GM21367 (cell line): ENCODE measurements around the gene KIAA1614.

Experiments
- ATAC-seq: cut with Tn5 transposase; IDR thresholded peaks from one replicate; pipeline ENCODE4 v1.9.1; 2021; ENCODE audit not compliant: unreplicated experiment

Gene KIAA1614, protein sequence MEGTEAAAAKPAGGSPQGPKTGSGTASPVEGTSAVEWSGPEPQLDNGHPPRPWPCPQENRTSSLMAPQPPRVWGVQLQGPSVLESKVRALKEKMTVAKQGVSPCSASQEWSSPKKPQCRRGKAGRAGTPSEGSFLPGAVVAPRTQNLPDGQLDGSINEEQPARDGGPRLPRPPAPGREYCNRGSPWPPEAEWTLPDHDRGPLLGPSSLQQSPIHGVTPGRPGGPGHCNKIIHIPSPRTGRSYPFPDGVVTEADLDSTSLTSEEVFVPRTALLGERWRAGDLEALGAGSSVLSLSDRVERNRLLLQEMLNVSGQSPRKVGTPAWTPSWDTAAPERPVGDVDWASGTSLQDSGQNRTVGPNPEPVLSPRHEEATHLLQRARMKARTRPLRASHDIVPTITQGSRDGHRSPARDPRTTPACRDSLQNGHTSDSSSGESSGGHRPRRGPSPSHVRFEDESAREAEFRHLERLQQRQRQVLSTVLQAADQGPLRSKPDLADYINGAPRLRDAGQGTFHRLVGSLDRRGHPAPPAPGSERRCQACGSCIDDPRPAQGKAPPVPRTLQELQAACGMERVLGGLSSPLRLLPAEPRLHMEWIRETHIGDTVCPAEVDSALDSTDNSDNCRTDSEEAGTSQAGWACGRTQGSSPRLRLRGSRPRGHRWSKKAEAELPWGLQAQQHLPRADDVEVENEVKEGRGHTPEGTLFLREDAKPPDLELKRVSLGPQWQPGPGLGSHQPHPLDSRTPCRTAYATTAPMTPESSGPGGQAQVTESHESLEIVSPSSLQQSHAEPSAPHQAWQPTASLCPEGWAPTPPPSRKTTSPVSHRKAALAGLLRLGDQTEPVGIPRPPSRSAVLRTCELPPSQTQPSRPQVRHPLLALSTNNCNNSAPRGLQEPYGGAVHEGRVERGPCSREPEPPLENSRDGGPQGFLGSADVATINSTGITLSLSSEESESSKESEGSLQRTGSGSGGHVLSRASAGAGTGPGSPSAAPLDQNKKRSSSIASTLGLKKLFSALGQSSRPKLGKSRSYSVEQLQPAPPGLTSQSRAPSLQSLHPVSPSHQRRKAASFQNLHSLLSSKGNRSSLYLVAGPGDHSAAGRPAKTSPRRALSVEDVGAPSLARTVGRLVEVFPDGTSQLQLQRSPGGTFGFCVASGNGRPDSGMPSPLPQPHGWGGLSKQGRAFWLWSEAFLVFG

DNA sequence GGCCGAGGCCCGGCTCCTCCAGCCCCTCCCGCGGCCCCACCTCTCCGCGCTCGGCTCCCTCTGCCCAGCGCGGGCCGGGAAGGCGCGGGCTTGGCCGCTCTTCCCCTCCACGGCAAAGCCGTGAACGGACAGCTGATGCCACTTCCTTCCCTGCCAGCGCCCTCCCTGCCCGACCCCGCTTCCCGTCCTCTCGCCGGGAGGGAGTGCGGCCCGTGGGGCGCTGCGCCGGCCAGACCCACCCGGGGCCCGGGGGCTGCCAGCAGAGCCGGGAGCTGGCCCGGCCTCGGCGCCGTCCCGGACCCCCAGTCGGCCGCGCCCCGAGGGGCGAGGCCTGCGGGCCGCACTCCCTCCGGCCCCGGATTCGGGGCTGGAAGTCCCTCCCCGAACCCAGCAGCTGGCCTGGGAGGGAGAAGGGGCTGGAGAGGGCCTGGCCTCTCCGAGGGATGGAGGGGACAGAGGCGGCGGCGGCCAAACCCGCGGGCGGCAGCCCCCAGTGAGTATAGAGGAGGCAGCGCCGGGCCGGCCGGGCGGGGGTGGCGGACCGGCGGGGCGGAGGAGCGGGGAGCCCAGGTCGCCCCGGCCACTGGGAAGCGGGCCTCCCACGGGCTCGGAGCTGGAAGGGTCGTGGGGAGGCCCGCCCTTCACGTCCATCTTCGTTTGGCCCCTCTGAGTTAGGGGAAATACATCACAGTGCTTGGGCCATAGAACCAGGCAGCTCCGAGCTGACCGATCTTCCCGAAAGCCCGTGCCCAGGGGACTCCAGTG is at the start of gene KIAA1614:
Gene KIAA1614, plus strand, starts transcription at position 97 of the 765 bp plus-strand sequence. Its CDS starts 347 bp downstream, at position 444.
- no peak for ATAC-seq

DNA sequence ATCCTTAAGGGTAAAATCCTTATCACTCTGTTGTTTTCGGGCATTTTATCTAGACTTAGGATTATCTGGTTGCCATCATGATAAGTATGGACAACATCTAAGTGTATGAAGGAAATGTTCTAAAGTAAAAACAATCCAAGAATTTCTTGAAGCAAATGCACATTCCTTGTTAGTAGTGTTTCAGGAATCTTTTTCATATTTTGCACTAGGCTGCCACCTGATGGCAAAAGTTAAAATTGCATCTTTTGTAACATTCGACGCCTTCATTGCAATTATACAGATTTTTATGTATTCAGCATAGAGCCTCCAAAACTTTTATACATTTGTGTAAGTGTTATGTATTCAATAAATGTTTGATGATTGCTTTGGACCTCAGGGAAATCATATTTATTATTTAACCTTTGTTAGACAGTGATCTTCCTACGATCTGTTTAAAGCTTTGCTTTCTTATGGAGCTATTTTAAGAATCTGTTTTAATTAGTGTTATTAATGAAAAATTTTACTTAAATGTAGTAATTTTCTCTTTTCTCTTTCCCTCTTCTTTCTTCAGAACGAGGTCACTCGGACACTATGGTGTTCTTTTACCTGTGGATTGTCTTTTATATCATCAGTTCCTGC is 49.4 kb upstream of the KIAA1614 start:
- no peak for ATAC-seq

DNA sequence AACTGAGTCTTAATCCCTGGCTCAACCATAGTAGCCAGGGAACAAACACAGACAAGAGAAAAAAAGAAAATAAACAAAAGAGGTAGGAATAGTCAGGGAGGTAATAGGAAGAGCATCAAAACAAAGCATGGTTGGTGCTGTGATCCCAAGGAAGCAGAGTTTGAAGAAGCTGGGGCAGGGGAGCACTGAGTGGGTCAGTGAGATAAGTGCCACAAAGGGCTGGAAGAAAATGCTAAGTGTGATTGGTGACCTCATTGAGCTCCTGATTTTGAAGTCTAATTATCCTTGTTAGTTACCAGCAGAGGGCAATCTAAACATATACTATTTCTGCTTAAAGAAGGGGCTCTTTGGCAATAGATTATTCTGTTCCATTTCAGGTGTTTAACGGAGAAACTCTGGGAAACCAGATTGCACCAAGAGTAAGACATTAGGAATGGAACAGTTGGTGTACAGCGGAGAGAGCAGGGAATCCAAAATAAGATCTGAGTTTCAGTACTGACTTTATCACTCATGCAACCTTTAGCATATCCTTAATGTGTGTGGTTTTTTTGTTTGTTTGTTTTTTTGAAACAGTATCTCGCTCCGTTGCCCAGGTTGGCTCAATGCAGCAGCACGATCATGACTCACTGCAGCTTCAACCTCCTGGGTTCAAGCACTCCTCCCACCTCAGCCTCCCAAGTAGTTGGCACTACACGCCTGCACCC is 30.7 kb upstream of the KIAA1614 start:
- ATAC-seq: peak; percentile 62

DNA sequence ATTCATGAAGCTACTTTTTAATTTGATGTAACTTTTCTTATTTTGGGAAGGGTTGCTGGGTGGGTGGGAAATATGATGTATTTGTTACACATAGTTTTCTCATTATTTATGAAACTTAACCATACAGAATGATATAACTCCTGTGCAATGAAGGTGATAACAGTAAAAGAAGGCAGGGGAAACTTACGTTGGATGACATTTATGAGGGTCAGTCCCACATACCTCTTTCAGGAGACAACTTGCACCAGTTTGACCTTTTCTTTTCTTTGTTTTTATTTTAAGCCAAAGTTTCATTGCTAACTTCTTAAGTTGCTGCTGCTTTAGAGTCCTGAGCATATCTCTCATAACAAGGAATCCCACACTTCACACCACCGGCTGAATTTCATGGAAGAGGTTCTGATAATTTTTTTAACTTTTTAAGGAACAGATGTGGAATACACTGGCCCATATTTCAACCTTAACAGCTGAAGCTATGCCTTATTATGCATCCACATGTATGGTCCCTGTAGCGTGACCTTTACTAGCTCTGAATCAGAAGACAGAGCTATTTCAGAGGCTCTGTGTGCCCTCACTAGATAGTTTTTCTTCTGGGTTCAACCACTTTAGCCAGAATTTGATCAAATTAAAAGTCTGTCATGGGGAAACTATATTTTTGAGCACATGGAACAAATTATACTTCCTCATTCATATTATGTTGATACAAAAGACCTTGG is 28.0 kb upstream of the KIAA1614 start:
- ATAC-seq: no peak

DNA sequence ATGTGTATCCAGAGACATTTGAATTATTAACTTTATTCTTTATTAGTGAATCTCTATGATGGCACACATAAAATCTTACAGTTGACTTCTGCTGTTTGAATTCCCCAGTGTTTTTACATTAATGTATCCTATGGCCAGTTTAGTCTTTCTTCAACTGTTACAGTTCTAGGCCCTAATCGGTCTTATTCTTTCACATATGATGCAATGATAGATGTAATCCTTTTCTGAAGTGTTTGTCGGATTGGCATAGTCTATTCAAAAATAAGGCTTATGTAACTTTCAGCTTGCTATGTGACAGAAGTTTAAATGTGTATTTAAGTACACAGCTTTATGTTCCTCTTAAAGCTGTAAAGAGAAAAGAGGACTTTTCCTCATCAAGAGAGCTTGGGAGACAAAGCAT is 26.4 kb upstream of the KIAA1614 start:
- no peak for ATAC-seq

DNA sequence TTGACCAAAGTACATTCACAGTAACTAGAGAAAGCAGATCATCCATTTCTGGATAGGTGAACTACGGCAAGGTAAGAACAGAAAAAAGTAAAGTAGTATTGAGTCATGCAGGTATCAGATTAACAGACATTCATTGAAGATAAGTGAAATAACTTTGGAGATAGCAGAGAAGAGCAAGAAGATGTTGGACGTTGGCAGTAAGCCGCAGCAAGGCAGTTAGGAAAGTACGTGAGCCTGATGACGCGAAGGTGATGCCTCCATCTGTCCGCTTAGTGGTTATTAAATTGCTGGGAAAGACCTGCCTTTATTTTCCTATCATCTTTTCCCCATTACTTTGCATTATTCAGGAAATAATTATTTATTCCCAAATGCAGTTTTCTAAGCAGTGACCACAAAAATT is 24.9 kb upstream of the KIAA1614 start:
- ATAC-seq: no peak

DNA sequence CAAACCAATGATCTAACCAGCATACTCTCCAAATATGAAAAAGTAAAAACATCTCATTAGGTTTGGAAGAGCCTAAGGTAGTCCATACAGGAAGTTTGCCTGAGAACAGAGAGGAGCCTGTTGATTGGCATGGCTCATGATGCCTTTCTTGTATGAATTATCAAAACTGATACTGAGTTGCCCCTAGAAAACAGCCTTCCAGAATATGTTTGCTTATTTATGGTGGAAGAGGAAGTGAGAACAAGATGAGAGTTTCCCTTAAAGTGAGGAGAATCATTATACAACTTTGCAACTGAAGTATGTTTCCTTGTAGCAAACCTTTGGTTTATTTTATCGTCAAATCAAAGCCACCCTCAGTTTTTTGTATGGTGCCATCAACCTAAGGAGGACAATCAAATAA is 23.8 kb upstream of the KIAA1614 start:
- peak; percentile 82 for ATAC-seq

DNA sequence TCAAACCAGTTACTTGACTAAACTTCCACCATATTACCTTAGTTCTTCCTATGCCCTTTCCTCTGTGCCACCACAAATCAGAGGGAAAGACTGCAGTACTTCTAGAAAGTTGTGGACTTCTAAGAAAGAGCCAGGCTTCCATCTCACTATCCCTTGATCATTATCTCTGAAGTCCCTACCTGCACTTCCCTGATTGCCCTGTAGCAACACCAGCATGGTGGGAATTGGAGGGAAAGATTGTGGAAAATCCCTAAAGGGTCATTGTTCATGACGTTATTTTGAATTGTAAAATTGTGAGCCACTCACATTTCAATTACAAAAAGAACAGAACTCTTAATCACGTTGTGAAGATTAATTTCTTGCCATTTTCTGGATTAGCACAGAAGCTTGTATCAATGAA is 23.4 kb upstream of the KIAA1614 start:
- ATAC-seq: no peak

DNA sequence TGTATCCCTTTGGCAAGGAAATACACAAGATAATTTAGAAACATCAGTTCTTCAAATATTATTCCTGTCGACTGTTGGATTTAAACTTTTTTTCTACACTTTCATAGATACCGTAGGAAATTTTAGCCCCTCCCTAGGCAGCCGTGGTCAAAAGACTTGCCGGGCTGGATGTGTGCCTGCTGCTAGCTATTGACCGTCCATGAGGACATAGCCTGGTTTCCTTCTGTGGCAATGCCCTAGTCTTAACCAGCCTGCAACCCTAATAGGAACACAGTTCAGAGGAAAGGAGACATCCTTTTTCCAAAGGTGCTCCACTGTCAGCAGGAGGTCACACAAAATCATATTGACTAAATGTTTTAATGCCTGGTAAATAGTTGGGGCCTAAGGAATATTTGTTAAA is 20.4 kb upstream of the KIAA1614 start:
- ATAC-seq: no peak

DNA sequence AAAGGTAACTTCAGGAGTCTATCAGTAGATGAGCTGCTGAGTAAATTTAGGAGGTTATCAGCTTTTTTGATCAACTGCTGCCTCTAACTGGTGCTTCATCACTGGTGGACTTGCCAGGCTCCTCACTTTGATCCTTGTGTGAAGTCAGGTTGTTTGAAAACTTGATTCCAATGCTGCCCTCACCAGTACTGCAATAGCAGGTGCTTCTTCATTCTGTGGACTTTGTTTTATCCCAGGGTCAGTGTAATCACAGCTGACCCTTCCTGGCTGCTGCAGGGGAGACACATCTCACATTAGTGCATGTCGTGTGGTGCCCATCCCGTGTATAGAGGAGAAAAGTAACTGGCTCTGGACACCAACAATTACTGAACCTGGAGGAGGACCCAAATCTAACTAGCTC is 20.0 kb upstream of the KIAA1614 start:
- no peak for ATAC-seq

DNA sequence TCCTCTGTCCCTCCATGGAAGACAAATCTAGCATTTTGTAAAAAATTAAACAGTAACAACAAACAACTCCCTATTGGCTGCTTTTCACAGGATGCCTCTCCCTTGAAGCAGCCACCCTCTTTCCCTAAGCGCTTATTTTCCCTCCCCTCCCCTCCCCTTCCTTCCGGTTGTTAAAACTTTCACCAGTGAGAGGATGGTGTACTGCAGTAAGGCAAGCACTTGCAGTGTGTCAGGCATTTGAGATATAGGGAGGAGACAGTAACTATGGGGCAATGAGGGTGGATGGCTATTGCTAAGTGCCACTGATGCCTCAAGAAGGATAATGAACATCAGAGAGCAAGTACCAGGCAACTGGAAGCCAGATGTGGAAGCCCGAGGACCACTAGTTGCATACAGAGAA is 19.1 kb upstream of the KIAA1614 start:
- no peak for ATAC-seq

DNA sequence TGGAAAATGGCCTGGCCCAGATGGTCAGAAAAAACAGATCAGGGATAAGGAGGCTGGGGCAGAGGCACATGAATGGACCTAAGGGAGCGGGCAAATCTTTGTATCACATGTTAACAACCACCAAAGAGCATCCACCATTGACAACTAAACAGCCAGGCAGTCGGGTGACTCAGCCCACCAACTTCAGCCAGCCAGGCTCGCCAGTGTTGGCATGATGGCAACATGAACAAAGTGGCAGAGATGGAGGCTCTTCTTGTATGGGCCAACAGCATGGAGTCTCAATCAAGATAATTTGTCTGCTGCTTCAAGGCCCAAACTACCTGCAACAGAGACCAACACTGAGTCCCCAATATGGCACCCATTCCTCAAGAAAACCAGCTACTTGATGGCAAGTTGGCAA is 16.5 kb upstream of the KIAA1614 start:
- ATAC-seq: no peak

DNA sequence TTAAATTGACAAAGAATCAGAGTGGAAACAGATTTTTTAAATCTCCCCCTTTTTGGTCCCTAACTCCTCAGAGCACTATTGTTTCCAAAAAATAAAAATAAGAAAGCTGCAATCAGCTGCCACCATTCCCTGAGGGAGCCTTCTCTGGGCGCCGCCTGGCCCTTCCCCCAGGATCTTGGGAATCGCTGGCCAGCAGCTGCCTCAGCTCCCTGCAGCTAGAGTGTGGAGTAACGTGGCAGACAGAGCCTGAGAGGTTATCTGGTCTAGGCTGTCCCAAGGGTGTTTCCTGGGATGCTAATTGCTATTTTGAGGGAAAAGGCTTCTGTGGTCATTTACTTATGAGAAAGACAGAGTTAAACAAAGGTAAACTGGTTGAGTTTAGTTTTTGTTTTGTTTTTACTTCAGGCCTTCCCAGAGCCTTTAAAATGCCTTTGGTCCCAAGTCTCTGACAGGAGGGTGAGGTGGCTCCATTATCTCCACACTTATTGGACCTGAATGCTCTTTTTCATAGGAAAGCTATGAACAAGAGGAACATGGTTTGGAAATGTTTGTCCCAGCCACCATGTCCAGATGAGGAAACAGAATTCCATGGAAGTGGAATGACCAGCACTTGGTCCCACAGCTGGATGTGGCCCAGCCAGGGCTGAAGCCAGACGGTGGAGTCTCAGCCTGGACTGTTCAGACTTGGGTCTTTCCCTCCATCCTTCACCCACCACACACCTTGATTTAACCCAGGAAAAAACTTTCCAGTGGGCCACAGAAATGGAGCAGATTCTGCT is 14.1 kb upstream of the KIAA1614 start:
- ATAC-seq: no peak

DNA sequence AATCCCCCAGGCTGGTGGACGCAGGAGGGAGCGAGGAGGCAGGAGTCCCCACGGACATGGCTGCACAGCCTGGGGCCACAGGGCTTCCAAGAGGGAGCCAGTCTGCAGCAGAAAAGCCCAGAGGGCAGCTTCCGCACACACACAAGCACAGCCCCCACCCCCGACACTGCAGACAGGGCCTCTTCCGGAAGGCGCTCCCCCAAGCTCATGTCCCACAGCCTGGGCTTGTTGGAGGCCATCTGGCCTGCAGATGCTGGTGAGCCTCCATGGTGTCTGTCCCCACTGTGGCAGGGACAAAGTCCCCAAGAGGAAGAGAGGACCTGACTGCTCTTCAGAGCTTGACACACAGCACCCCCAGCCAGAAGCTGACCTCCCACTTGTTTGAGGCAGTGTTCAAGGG is 13.4 kb upstream of the KIAA1614 start:
- ATAC-seq: no peak

DNA sequence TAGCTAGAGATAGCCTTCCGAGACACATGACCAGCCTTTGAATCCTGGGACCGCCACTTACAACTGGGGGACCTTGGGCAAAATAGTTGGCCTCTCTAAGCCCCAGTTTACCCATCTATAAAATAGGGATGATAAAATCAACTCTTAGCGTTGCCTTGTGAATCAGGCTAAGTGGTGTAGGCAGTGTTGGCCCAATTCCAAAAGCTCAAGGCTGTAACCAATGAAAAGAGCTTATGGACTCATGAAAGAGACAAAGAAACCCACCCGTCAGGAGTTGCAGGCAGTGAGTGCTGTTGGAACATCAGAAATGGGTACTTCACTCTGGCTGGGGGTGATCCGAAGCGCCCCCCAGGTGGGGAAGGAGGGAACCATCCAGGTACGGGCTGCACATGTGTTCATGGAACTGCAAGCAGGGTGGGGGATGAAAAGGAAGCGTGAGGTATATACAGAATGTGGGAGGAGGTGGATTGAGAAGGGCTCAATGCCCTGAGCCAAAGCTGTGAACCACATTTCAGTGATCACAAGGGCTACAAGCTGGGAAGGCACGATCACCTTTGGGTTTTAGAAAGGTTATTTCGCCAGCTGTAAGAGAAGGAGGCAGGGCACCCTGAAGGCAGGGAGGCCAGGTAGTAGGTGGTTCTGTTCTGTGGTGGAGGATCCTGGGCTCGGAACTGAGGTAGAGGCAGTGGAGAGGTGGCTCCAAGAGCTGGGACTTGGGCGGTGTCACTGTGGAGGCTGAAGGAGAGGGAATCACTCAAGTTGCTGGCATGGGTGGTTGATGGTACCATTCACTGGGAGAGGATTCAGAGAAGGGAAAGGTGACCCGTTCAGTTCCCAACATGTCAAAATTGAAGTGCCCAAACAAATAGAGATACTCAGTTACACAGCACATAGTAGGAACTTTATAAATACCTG is 11.4 kb upstream of the KIAA1614 start:
- no peak for ATAC-seq

DNA sequence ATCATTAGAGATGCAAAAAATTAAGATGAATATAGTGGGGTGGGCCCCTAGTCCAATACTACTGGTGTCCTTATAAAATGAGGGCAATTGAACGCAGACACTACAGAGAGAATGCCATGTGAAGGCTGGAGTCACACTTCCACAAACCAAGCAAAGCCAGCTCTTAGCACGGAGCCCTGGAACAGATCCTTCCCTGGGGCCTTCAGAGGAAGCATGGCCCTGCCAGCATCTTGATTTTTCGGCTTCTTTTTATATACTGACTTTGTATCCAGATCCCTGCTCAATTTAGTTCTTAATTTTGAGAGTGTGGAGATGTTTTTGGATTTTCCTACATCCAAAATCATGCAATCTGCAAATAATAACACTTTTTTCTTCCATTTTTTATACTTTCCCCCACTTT is 10.2 kb upstream of the KIAA1614 start:
- no peak for ATAC-seq

DNA sequence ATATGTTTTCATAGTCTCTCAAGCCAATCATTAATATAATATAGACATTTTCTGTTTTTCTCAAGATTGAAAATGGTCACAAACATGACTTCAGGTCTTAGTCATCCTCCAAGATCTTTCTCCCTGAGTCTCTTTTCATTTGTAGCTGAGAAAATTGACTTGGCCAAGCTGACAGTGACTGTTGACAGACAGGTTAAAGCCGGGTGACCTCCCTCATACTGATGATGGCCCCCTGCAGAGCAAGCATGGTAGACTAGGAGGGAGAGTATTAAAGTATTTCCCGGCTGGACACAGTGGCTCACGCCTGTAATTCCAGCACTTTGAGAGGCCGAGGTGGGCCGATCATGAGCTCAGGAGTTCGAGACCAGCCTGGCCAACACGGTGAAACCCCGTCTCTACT is 6.8 kb upstream of the KIAA1614 start:
- no peak for ATAC-seq
